Uterus (tissue), 4 donors: ENCODE results near the gene CFAP92. TPM values are rescaled to one million over a fixed set of nuclear protein-coding genes. Genes with fewer than 3 reads are reported as not detected.

Experiments
- DNase-seq, 2 donors: peaks; one replicate each; pipeline ENCODE4 v3.0.0-alpha.2; 2019 to 2020
- H3K27ac ChIP-seq, 2 donors: fragments of 200-600 bp; sonication (generic); 1 replicate in 1 of 2; 2 replicates in 1 of 2; pipeline ENCODE4 v1.5.1; 2016 to 2018
- H3K27me3 ChIP-seq, 2 donors: fragments of 200-600 bp; sonication (generic); one replicate each; pipeline ENCODE4 v1.5.1; 2018 to 2019; ENCODE audit warnings: control low read depth in 1 of 2
- H3K36me3 ChIP-seq, 2 donors: fragments of 200-600 bp; sonication (generic); one replicate each; pipeline ENCODE4 v1.5.1; 2019; ENCODE audit warnings: control low read depth in 1 of 2
- H3K4me1 ChIP-seq, 2 donors: fragments of 200-600 bp; sonication (generic); one replicate each; pipeline ENCODE4 v1.5.1; 2018 to 2019; ENCODE audit warnings: control low read depth in 1 of 2
- H3K4me3 ChIP-seq, 2 donors: fragments of 200-600 bp; sonication (generic); 1 replicate in 1 of 2; 2 replicates in 1 of 2; pipeline ENCODE4 v1.5.1; 2018 to 2019; ENCODE audit warnings: mild to moderate bottlenecking in 1 of 2
- H3K9me3 ChIP-seq, 2 donors: fragments of 200-600 bp; sonication (generic); one replicate each; pipeline ENCODE4 v1.5.1; 2019; ENCODE audit warnings: control low read depth in 1 of 2
- POLR2A ChIP-seq, 2 donors: fragments of 450-650 bp; IDR thresholded peaks; one replicate each; pipeline ENCODE4 v1.6.1; 2016; ENCODE audit warnings: antibody characterized with exemption in 2 of 2, mild to moderate bottlenecking in 1 of 2, moderate library complexity in 1 of 2
- intact Hi-C: fragments of 100-400 bp; cut with DNase I; formaldehyde crosslinking; loops from one replicate; pipeline ENCODE4 v1.15.1; 2023; ENCODE audit warnings: low total_unique reads
- total RNA-seq, 4 donors: library from RNA; depleted of rRNA in 3 of 4; stranded (reverse); fragments of >200 nt in 3 of 4; gene quantifications; one replicate each; pipeline versions ENCODE4 v1.1.0 to v1.2.4, GENCODE V29; 2014 to 2023
- TF ChIP-seq, protein P1 (sequence below), 4 experiments: fragments of 200-600 bp in 2 of 4; fragments of 450-650 bp in 2 of 4; sonication (generic) in 2 of 4; IDR thresholded peaks; one replicate each; pipeline ENCODE4 v1.5.1; 2016 to 2019; ENCODE audit warnings: antibody characterized with exemption in 4 of 4, mild to moderate bottlenecking in 2 of 4, moderate library complexity in 1 of 4
- donor health status: DM: yes; HTN: yes; CAD: no.

The CFAP92 gene
- total RNA-seq, 4 donors from 2014 or later = 0.95 to 3.5 (median 2.1) TPM; not detected in 1

DNA sequence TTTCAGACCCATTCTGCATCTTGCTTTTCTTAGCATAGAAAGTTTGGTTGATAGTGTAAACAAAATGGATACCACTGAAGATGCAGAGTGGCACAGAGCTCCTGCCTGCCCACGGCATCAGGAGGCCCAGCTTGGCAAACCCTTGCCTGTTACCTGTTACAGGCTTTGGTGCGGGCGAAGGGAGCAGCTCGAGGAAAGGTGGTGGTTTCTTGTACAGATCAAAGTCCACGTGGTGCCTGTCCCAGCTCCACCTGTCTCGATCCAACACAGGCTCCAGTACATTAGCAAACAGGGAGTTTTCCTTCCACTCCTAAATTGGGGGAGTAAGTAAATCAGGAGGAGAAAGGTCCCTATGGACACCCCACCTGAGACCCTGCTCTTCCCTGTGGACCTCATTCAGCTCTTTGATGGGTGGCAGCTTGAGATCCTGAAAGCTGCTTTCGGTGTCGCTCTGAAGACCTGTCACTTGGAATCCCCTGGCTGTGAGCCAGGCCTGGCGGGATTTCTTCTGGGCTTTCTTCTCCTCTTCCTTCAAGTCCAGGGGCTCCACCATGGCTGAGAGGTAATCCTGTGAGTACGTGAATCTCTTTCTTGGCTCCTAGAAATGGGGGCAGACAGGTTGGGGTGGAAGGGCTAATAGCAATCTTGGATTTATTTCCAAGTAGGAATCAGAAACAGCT, 78.8 kb downstream of the CFAP92 start:
- DNase-seq = no peak
- H3K36me3 ChIP-seq = no peaks in the 10 kb centered on the region

DNA sequence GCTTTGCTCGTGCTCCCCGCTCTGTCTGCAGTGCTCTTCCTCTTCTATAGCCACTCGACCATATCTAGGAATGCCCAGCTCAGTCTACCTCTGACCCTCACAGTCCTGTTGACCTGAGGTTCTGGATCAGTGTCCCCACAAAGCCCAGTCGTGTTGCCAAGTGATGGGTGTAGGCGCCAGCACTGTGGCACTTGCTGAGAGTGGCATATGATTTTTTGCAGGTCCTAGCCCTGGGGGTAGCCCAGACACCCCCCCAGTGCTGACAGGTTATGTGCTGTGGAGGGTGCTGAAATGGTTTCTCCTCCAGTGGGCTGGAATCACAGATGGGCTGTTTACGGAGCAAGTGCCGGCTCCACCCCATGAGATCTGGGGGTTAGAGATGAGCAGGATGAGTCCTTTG, 82.0 kb downstream of the CFAP92 start:
- intact Hi-C loops = no loop called here
- H3K9me3 ChIP-seq = no peaks in the 10 kb centered on the region
- DNase-seq = no peak
- H3K36me3 ChIP-seq = no peaks in the 10 kb centered on the region
- H3K27me3 ChIP-seq = no peaks in the 10 kb centered on the region
- H3K27ac ChIP-seq = no peak overlapping the region
- no peak overlapping the region for H3K4me3 ChIP-seq
- TF ChIP-seq POLR2A (IDR thresholded peaks at IDR 0.05) = no peak
- TF ChIP-seq, protein P1, sequence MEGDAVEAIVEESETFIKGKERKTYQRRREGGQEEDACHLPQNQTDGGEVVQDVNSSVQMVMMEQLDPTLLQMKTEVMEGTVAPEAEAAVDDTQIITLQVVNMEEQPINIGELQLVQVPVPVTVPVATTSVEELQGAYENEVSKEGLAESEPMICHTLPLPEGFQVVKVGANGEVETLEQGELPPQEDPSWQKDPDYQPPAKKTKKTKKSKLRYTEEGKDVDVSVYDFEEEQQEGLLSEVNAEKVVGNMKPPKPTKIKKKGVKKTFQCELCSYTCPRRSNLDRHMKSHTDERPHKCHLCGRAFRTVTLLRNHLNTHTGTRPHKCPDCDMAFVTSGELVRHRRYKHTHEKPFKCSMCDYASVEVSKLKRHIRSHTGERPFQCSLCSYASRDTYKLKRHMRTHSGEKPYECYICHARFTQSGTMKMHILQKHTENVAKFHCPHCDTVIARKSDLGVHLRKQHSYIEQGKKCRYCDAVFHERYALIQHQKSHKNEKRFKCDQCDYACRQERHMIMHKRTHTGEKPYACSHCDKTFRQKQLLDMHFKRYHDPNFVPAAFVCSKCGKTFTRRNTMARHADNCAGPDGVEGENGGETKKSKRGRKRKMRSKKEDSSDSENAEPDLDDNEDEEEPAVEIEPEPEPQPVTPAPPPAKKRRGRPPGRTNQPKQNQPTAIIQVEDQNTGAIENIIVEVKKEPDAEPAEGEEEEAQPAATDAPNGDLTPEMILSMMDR (IDR thresholded peaks at IDR 0.05) = no peak
- no peaks in the 10 kb centered on the region for H3K4me1 ChIP-seq

More for the DNA sequence above, 78.8 kb downstream of the CFAP92 start:
- Histone ChIP-seq H3K27me3 (no peaks in the 10 kb centered on the region), H3K9me3 (no peaks in the 10 kb centered on the region), H3K27ac (no peak overlapping the region), H3K4me1 (no peaks in the 10 kb centered on the region), H3K4me3 (no peak overlapping the region)
- intact Hi-C loops = no loop called here
- TF ChIP-seq POLR2A (IDR thresholded peaks at IDR 0.05) = no peak
- TF ChIP-seq, protein P1 (IDR thresholded peaks at IDR 0.05) = no peak

DNA sequence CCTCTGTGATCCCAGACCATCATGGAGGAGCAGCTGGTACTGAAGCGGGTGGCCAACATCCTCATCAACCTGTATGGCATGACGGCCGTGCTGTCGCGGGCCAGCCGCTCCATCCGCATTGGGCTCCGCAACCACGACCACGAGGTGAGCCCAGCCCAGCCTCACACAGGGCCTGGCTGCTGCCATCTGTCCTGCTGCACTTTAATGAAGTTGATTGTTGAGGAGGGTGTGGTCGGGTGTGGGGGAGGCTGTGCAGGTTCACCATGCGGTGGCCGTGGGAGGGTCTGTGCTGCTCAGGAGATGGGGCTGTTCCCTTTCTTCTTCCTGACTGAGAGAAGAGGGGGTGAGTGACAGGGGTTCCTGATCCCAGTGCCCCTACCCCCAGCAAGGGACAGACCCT, 83.9 kb downstream of the CFAP92 start:
- no peak for DNase-seq
- no peaks in the 10 kb centered on the region for H3K9me3 ChIP-seq
- no peaks in the 10 kb centered on the region for H3K4me1 ChIP-seq
- no peak overlapping the region for H3K4me3 ChIP-seq
- no peak for TF ChIP-seq POLR2A (IDR thresholded peaks at IDR 0.05)
- TF ChIP-seq, protein P1 (IDR thresholded peaks at IDR 0.05) = no peak
- H3K27me3 ChIP-seq = no peaks in the 10 kb centered on the region
- intact Hi-C loops = no loop called here
- no peaks in the 10 kb centered on the region for H3K36me3 ChIP-seq
- H3K27ac ChIP-seq = no peak overlapping the region

DNA sequence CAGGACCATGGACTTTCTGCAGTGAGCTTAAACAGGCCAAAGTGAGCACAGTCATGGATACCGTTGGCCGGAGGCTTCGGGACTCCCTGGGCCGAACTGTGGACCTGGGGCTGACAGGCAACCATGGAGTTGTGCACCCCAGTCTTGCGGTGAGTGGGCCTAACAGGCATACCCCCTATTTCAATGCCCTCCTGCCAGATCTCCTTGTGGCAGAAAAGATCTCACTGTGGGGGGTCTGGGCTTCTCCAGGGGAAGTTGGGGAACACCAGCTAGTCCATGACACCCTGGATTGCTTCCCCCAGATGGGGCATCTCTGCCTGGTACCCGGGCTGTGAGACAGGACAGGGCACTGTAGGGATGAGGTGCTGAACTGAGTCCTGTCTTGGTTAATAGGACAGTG, 84.9 kb downstream of the CFAP92 start:
- intact Hi-C loops = no loop called here
- H3K36me3 ChIP-seq = no peaks in the 10 kb centered on the region
- H3K27ac ChIP-seq = no peak overlapping the region
- DNase-seq = no peak
- H3K9me3 ChIP-seq = no peaks in the 10 kb centered on the region
- no peak overlapping the region for H3K4me3 ChIP-seq
- H3K27me3 ChIP-seq = no peaks in the 10 kb centered on the region
- TF ChIP-seq, protein P1 (IDR thresholded peaks at IDR 0.05) = no peak
- no peak for TF ChIP-seq POLR2A (IDR thresholded peaks at IDR 0.05)
- H3K4me1 ChIP-seq = no peaks in the 10 kb centered on the region

DNA sequence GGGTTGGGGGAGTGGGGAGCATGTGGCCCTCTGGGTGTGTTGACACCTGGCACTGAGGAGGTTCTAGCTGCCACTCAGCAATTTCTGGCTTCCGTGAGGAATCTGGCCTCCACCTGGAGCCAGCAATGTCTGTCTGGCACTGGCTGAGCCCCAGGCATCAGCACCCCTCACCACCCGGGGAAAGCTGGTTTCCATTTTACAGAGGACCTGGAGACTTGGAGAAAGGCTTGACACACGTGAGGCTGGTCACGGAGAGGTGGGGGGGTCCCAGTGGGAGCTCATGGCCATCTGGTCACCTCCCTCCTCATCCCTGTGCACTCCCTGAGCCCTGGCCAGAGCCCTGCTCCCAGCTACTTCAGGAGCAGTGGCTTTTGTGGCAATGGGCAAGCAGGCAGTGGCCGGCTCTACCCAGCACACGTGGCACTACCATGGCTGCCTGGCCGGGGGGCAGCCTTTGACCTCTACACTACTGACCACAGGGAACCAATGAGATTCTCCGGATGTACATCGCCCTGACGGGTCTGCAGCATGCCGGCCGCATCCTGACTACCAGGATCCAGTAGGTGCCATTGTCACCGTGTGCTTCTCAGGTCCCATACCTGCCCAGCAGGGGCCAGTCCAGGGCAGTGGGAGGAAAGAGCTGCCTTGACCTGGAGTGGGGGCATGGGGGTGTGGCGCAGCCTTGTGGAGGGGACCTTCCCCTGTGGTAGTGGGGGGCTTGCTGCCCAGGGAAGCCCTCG, 86.0 kb downstream of the CFAP92 start:
- H3K4me3 ChIP-seq = no peak overlapping the region
- no peaks in the 10 kb centered on the region for H3K36me3 ChIP-seq
- DNase-seq = no peak
- H3K27me3 ChIP-seq = no peaks in the 10 kb centered on the region
- TF ChIP-seq, protein P1 (IDR thresholded peaks at IDR 0.05) = no peak
- TF ChIP-seq POLR2A (IDR thresholded peaks at IDR 0.05) = no peak
- H3K9me3 ChIP-seq = no peaks in the 10 kb centered on the region
- H3K27ac ChIP-seq = no peak overlapping the region
- intact Hi-C loops = no loop called here
- no peaks in the 10 kb centered on the region for H3K4me1 ChIP-seq
